ENCODE results near the gene ZNRF3.

The ZNRF3 gene

GRCh38 chr22:29055192-29055830 is 171.9 kb downstream of the ZNRF3 start:
- DNase-seq (ENCODE audit: extremely low read depth in 1 of 2, low read depth in 1 of 2): no peak

DNA sequence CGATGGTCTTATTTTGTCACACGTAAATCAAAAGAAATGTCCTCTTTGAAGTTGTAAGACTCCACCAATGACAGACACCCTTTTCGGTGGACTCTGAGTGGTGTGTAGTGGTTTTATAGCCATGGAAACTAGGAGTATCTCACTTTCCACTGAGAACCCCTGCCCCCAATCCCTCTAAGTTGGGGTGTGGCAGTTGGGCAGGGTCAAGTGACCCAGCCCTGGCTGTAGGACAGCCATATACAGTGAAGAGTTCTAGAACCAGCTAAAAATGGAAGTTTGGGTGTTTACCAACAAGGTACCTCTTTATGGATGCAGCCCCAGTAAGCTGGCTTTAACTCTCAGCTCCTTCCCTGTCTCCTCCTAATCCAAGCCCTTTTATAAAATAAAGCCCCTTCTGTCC is 173.1 kb downstream of the ZNRF3 start:
- no peak for DNase-seq (ENCODE audit: extremely low read depth in 1 of 2, low read depth in 1 of 2)

GRCh38 chr22:29060251-29060869 is 177.0 kb downstream of the ZNRF3 start:
- no peak for DNase-seq (ENCODE audit: extremely low read depth in 1 of 2, low read depth in 1 of 2)

GRCh38 chr22:29060931-29061330 is 177.6 kb downstream of the ZNRF3 start:
- DNase-seq (ENCODE audit: extremely low read depth in 1 of 2, low read depth in 1 of 2): no peak

- no peak for DNase-seq (ENCODE audit: extremely low read depth in 1 of 2, low read depth in 1 of 2)
These were observed 178.4 kb downstream of the ZNRF3 start, which contains the start of gene C22orf31 for GRCh38 chr22:29061773-29062172. C22orf31 (minus strand) TSS chr22:29061831; CDS start chr22:29061792, 39 bp downstream.

DNA sequence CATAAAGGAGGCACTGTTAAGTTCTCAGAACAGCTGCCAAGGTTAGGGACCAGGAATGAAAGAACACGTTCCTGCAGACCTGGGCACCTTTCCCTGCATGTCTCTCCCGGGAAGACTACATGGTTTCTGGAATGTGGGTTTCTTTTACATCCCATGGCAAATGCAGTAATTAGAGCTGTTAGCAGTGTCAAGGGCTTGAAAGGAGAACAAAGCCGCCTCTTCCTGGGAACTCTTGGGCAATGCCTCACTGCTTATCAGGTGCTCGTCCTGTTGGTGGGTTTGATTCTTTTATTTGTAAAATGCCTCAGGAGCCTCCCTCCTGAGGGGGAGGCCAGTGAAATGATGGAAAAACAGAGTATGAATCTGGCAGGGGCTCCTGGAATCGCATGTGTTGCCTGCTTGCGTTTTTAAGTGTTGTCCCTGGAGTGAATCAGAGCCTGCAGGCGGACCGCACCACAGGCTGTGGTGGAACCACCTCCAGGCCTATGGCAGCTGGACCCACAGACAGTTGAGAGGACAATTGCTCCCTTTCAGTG is 179.0 kb downstream of the ZNRF3 start:
- DNase-seq (ENCODE audit: extremely low read depth in 1 of 2, low read depth in 1 of 2): no peak

DNA sequence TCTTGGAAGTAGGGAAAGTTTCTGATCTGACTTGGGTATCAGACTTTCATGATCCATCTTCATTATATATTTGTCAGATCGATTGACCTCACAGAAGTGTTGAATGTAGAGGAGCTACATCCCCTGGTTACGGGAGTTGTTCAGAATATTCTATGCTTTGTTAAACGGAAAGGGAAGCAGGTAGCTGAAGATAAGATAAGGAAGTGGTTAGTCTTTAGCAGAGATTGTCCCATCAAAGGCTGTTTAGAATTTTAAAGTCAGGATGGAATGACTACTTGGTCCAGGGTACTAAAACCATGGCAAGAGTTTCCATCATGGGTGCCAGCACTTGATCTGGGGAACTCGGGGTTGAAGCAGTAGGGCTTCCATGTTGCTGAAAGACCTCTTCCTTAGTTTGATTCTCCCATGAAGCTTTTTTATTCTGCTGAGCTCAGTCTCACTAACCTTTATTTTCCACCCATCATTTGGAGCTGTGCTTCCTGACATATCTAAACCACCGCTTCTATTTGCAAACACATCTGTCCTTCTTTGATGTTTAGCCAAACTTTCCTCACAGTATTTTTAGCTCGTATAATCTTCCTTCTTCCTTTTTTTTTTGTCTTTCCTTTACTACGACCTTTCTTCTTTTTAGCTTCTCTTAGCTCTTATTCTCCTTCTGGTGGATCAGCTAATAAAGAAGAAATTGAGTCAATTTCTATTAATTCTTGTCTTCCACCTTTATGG is 182.3 kb downstream of the ZNRF3 start:
- no peak for DNase-seq (ENCODE audit: extremely low read depth in 1 of 2, low read depth in 1 of 2)

GRCh38 chr22:29069463-29069862 is 186.1 kb downstream of the ZNRF3 start:
- DNase-seq (ENCODE audit: extremely low read depth in 1 of 2, low read depth in 1 of 2): no peak

DNA sequence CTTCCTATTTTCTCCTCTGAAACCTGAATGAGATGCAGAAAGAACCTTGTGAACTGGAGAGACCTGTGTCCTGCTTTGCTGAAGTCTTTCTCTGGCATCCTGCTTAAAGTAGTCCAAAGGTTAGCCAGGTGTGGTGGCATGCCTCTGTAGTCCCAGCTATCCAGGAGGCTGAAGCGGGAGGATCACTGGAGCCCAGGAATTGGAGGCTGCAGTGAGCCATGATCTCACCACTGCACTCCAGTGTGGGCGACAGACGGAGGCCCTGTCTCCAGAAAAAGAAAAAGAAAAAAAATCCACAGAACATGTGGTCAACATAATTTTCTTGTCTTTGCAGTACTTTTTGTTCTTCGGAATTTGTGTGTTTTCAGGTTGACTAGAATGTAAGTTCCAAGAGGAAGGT is 187.1 kb downstream of the ZNRF3 start:
- no peak for DNase-seq (ENCODE audit: extremely low read depth in 1 of 2, low read depth in 1 of 2)

- DNase-seq (ENCODE audit: extremely low read depth in 1 of 2, low read depth in 1 of 2): peak in 1 of 2 donors; percentile 11
These were observed 188.1 kb downstream of the ZNRF3 start for GRCh38 chr22:29071261-29072045.

DNA sequence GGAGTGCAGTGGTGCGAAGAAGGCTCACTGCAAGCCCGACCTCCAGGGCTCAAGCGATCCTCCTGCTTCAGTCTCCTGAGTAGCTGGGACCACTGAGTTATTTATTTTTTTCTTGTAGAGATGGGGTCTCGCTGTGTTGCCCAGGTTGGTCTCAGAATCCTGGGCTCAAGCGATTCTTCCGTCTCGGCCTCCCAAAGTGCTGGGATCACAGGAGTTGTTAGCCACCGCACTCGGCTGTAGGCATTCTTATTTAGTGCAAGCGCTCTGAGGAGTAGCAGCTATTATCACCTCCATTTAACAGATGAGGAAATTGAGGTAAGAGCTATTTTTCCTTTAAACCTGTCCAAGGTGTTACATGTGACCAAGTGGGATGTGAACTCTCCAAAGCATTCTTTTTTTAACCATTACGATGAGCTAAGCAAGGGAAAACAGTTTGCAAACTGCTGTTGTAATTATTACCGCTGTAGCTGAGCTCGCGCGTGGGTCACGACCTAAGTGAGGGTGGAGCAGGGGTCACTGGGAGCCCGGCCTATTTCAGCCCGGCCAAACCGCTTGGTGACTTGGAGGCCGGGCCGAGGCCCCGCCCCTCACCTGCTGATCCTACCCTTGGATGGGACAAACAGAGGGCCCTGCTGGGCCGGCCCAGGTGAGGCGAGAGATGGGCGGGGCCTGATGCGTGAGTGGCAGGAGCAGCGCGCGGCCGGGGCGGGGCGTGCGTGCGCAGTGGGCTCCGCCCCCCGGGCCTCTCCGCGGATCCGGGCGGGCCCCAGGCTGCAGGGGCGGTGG is 189.0 kb downstream of the ZNRF3 start:
- DNase-seq (ENCODE audit: extremely low read depth in 1 of 2, low read depth in 1 of 2): peak; percentile 47 to 68

DNA sequence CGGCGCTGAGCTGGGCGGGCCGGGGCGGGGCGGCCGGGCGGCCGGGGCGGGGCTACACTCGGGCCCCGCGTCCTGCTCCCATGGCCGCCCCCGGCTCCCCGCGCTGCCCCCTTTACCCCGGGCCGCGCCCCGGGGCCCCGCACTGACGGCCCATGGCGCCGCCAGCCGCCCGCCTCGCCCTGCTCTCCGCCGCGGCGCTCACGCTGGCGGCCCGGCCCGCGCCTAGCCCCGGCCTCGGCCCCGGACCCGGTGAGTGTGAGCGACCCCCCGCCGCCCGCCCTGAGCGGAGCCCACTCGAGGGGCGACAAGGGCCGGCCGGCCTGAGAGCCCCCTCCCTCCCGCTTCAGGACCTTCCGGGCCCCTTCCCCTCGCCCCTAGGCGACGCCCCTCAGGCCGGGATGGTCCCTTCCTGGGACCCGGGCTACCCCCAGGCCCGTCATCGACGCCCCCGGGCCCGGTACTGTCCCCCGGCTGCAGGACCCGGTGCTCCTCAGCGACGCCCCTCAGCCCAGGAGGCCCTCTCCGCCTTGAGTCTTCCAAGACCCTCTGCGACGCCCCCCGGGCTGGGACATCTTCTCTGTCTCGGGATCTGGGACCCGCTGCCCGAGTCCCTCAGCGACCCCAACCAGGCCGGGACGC is 189.7 kb downstream of the ZNRF3 start, which contains the start of gene KREMEN1:
Gene KREMEN1 (plus strand): TSS at position 57 of the 639 bp plus-strand sequence. CDS start 96 bp downstream, at position 153.
- DNase-seq (ENCODE audit: extremely low read depth in 1 of 2, low read depth in 1 of 2): no peak

GRCh38 chr22:29073618-29074275 is 190.4 kb downstream of the ZNRF3 start:
- DNase-seq (ENCODE audit: extremely low read depth in 1 of 2, low read depth in 1 of 2): no peak

- DNase-seq (ENCODE audit: extremely low read depth in 1 of 2, low read depth in 1 of 2): no peak
These were observed 191.0 kb downstream of the ZNRF3 start for GRCh38 chr22:29074276-29074772.

GRCh38 chr22:29078036-29078868 is 194.9 kb downstream of the ZNRF3 start:
- no peak for DNase-seq (ENCODE audit: extremely low read depth in 1 of 2, low read depth in 1 of 2)

GRCh38 chr22:29078869-29079207 is 195.5 kb downstream of the ZNRF3 start:
- DNase-seq (ENCODE audit: extremely low read depth in 1 of 2, low read depth in 1 of 2): no peak

DNA sequence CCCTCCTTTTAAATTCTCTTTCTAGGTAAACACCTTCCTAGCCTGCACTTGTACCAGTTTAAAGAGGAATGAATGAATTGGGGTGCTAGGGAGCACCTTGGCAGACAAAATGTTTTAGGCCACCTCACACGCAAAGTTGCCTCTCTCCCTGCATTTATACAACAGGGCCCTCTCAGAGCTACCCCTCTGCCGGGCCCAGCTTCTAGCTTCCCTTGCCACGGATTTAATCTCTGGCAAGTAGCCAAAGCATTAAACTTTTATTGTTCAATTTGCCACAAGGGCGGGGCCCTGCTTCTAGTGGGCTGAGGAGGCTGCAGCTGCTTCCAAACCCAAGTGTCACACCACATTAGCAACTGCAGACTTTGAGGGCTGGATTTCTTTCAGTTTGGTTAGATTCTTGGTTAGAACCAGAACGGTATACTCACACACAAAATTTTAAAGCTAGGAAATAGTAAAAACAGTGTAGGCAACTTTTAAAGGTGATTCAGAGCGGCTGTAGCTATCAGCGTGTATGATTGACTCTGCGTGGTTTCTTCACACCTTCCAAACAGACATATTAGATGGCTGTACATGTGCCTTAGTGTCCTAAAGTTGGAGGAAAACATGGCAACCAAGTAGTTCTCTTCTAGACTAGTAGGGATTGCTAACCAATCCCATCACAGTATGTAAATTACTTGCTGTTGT is 196.0 kb downstream of the ZNRF3 start:
- no peak for DNase-seq (ENCODE audit: extremely low read depth in 1 of 2, low read depth in 1 of 2)
